Heart left ventricle (tissue), 13 donors: ENCODE results near the gene MAP7D3.

Experiments
- CTCF ChIP-seq, 12 donors: fragments of 200-600 bp; sonication (generic) in 4 of 12; IDR thresholded peaks; one replicate each; pipeline versions ENCODE4 v1.5.0 to v1.8.0; 2018 to 2022; ENCODE audit warnings: antibody characterized with exemption in 12 of 12, mild to moderate bottlenecking in 5 of 12
- POLR2A ChIP-seq, 2 donors: fragments of 450-650 bp; IDR thresholded peaks; one replicate each; pipeline ENCODE4 v1.6.1; 2017; ENCODE audit warnings: antibody characterized with exemption in 2 of 2, mild to moderate bottlenecking in 2 of 2, moderate library complexity in 2 of 2
- donor health status: ischemic (EF 13 %, LVEDD 7.1; RV severe dilation, severe dysfunction).
- donor health status: DM: no; HTN: yes; CAD: no.
- donor health status: DM: no; HTN: no; CAD: no.
- donor health status: ischemic (EF 25% LVEDD 6.9; RV normal size, moderate dysfunction).
- donor health status: ischemic (EF 25% LVEDD 5.7; RV mildly dilated, moderate dysfunction).
- donor health status: ischemic (EF 35%, LVEDD 5.7; RV mildly dilated, moderate dysfunction).
- donor health status: nonischemic (EF 11% LVEDD 7.7; RV severe dilation, severe dysfunction).
- donor health status: DM: yes; HTN: yes; CAD: no.
- donor health status: PGD.
- donor health status: ischemic (EF 29% LVEDD 5.4; RV normal size, mild dysfunction).
- donor health status: nonischemic (EF 23%, LVEDD 6.1; RV moderate dilation, normal function).

DNA sequence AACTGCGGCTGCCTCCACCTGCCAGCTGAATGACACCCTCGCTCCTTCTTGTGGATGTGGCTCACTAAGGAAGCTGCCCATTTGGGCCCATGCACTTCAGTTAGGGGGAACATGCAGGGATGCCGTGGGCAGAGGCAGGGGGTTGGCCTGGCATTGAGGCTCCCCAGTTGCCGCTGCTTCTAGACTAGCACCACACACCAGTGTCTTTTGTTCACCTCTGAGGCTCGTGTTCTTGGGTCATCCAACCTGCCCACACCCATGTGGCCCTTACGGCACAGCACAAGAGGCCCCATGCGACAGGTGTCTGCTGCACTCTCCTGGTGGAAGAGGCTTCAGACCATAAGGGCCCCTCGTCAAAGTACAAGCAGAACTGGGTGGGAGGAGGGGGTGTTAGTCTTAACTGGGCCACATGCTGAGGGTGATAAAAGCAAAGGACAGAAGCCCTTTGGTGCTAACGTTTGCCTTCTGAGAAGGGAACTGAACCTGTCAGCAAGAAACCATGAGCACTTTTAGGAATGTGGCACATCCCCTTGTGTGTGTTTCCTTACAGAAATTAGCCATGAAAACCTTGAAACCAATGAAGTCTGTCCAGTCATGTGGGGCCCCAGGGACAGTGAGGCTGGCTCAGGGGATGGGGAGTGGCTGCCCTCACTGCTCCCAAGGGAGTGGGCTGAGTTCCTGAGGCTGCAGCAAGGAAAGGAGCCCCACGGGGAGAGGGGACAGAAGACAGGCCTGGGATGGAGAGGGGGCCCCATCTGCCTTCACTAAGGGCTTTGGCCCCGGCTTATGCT lies 39.2 kb downstream of the MAP7D3 start:
- TF ChIP-seq CTCF (IDR thresholded peaks at IDR 0.05) (no peak), POLR2A (IDR thresholded peaks at IDR 0.05) (no peak)
